Measurements from ENCODE around the gene PTDSS2.

- TF ChIP-seq CTCF (IDR thresholded peaks at IDR 0.05 in 2 of 3, conservative IDR thresholded peaks at IDR 0.05 in 1 of 3; ENCODE audit: control insufficient read depth in 2 of 3, extremely low read depth in 1 of 3, insufficient read depth in 1 of 3, low read depth in 3 of 3, low read length in 3 of 3) (no peak), CHD4 (IDR thresholded peaks at IDR 0.05) (no peak), ZNF384 (IDR thresholded peaks at IDR 0.05; ENCODE audit: borderline replicate concordance, low read depth, low read length) (no peak), SMC3 (IDR thresholded peaks at IDR 0.05; ENCODE audit: borderline replicate concordance, low read length) (no peak), MAX (IDR thresholded peaks at IDR 0.05; ENCODE audit: low read depth, low read length) (no peak), ZBED1 (IDR thresholded peaks at IDR 0.05; ENCODE audit: borderline replicate concordance) (no peak), POLR2A (IDR thresholded peaks at IDR 0.05; ENCODE audit: low read depth, low read length) (no peak), TARDBP (IDR thresholded peaks at IDR 0.05; ENCODE audit: borderline replicate concordance) (no peak)
Measured at GRCh38 chr11:475941-476340, 25.9 kb downstream of the PTDSS2 start.

Data from GM12878 (cell line).